BJ (cell line): ENCODE results near the gene PVALB. TPM values are rescaled to one million over a fixed set of nuclear protein-coding genes. Genes with fewer than 3 reads are reported as not detected.

Source experiments
- CTCF ChIA-PET: fragments of 350-600 bp; formaldehyde crosslinking; extraction: SDS; loops from one replicate; lab custom pipeline; 2021; ENCODE audit warnings: antibody characterized with exemption, inconsistent platforms; lab: Yijun Ruan, JAX
- POLR2A ChIA-PET: fragments of 300-600 bp; sonication (Branson Sonifier 250); formaldehyde crosslinking; extraction: SDS; loops from one replicate; lab custom pipeline; 2021; ENCODE audit warnings: antibody characterized with exemption; lab: Charles Lee
- DNase-seq: peaks from one replicate; pipeline ENCODE4 v3.0.0-alpha.2; 2011; ENCODE audit warnings: low read depth
- H3K27me3 ChIP-seq: 2 replicates; pipeline ENCODE4 v1.6.0; 2011; ENCODE audit warnings: low read length; ENCODE audit not compliant: control insufficient read depth, insufficient read depth
- H3K36me3 ChIP-seq: 2 replicates; pipeline ENCODE4 v1.5.1; 2011; ENCODE audit warnings: low read length; ENCODE audit not compliant: control insufficient read depth, insufficient read depth
- H3K4me3 ChIP-seq: 2 replicates; pipeline ENCODE4 v1.5.1; 2011; ENCODE audit warnings: low read depth, mild to moderate bottlenecking, control low read depth, low read length
- CTCF ChIP-seq: IDR thresholded peaks from 2 replicates; pipeline ENCODE4 v1.5.1; 2011; ENCODE audit warnings: low read depth, mild to moderate bottlenecking, control low read depth, inconsistent platforms, low read length, moderate library complexity; ENCODE audit not compliant: insufficient read depth
- polyA plus RNA-seq: library from polyadenylated mRNA; depleted of rRNA; stranded (reverse); fragments of >200 nt; gene quantifications from 2 replicates; pipeline ENCODE4 v1.2.3, GENCODE V29; 2011

The PVALB gene
- polyA plus RNA-seq, 1 experiment: not detected

- Histone ChIP-seq H3K36me3 (peaks cover 1% of the 10 kb centered on the region), H3K4me3 (no peak overlapping the region), H3K27me3 (no peaks in the 10 kb centered on the region)
- DNase-seq: no peak
- ChIA-PET POLR2A (no interaction called here), CTCF (interaction anchor here (0.6 to 7.0 kb wide), 7 partner anchors 9 to 255 kb away, joined by 3 to 33 read pairs (median 4); no protein-coding TSS in a partner anchor)
- TF ChIP-seq CTCF: no peak
Measured at GRCh38 chr22:36765943-36766450, 50.8 kb downstream of the PVALB start.

- no peak for DNase-seq
- no peak overlapping the region for H3K4me3 ChIP-seq
- no peaks in the 10 kb centered on the region for H3K27me3 ChIP-seq
- POLR2A ChIA-PET: no interaction called here
- TF ChIP-seq CTCF: no peak
- CTCF ChIA-PET: interaction anchor here (0.6 to 7.0 kb wide), 7 partner anchors 8 to 254 kb away, joined by 3 to 33 read pairs (median 4); no protein-coding TSS in a partner anchor
- H3K36me3 ChIP-seq: peaks cover 1% of the 10 kb centered on the region
Measured at GRCh38 chr22:36765131-36765942, 51.5 kb downstream of the PVALB start.

- no peak for DNase-seq
- no peak for TF ChIP-seq CTCF
- no peak overlapping the region for H3K4me3 ChIP-seq
- H3K27me3 ChIP-seq: no peaks in the 10 kb centered on the region
- ChIA-PET POLR2A (no interaction called here), CTCF (interaction anchor here (1.0 to 1.4 kb wide), 2 partner anchors 9 to 93 kb away, joined by 3 read pairs; no protein-coding TSS in a partner anchor)
- peaks cover 1% of the 10 kb centered on the region for H3K36me3 ChIP-seq
Measured at GRCh38 chr22:36764641-36765040, 52.2 kb downstream of the PVALB start.

GRCh38 chr22:36764060-36764459 lies 52.8 kb downstream of the PVALB start:
- CTCF ChIA-PET: interaction anchor here (1.0 to 1.4 kb wide), 2 partner anchors 10 to 93 kb away, joined by 3 read pairs; no protein-coding TSS in a partner anchor
- POLR2A ChIA-PET: no interaction called here
- TF ChIP-seq CTCF: no peak
- Histone ChIP-seq H3K36me3 (peaks cover 1% of the 10 kb centered on the region), H3K4me3 (no peak overlapping the region), H3K27me3 (no peaks in the 10 kb centered on the region)
- DNase-seq: no peak

GRCh38 chr22:36763576-36763975 lies 53.3 kb downstream of the PVALB start:
- CTCF ChIA-PET: interaction anchor here (1.0 to 1.6 kb wide), 3 partner anchors 10 to 102 kb away, joined by 3 to 5 read pairs (median 3); no protein-coding TSS in a partner anchor
- POLR2A ChIA-PET: no interaction called here
- no peak for DNase-seq
- TF ChIP-seq CTCF: no peak
- no peaks in the 10 kb centered on the region for H3K27me3 ChIP-seq
- peaks cover 1% of the 10 kb centered on the region for H3K36me3 ChIP-seq
- no peak overlapping the region for H3K4me3 ChIP-seq
